GM12878 (cell line): ENCODE data around the gene ZMYM3. TPM values are rescaled to one million over a fixed set of nuclear protein-coding genes. Genes with fewer than 3 reads are reported as not detected.

Source experiments
- ATAC-seq: fragments of 200-7000 bp; cut with Tn5 transposase; 3 replicates; pipeline ENCODE4 v1.9.1; 2020; ENCODE audit warnings: mild to moderate bottlenecking, moderate library complexity
- BruUV-seq: library from RNA; stranded (reverse); fragments of 400-500 nt; replicated peaks from 2 replicates; lab custom pipeline; 2021; lab: Mats Ljungman, UMichigan
- CTCF ChIA-PET: fragments of 300-600 bp; sonication (Branson Sonifier 250); formaldehyde crosslinking; extraction: SDS; loops from one replicate; lab custom pipeline; 2021; ENCODE audit warnings: inconsistent platforms; lab: Yijun Ruan, JAX
- POLR2A ChIA-PET: fragments of 350-600 bp; formaldehyde crosslinking; extraction: SDS; loops from one replicate; lab custom pipeline; 2021; ENCODE audit warnings: inconsistent platforms; lab: Charles Lee
- RAD21 ChIA-PET: fragments of 300-600 bp; sonication (Branson Sonifier 250); formaldehyde crosslinking; loops from one replicate; lab custom pipeline; 2023; ENCODE audit warnings: antibody characterized with exemption; ENCODE audit not compliant: unreplicated experiment; lab: Charles Lee
- SMC1A ChIA-PET: fragments of 300-600 bp; sonication (Branson Sonifier 250); formaldehyde crosslinking; loops from one replicate; lab custom pipeline; 2023; ENCODE audit not compliant: unreplicated experiment, uncharacterized antibody; lab: Charles Lee
- DNase-seq: peaks from one replicate; pipeline ENCODE4 v3.0.0-alpha.2; 2011; ENCODE audit warnings: low read depth, low spot score
- FAIRE-seq: peaks from 3 replicates; lab custom pipeline; 2011; peaks lifted over from hg19 to GRCh38; lab: Jason Lieb, UNC
- H2AFZ ChIP-seq: 2 replicates; pipeline ENCODE4 v1.6.0; 2011; ENCODE audit warnings: low read depth, low read length, control low read depth; ENCODE audit not compliant: control insufficient read depth
- H3K27ac ChIP-seq: 2 replicates; pipeline ENCODE4 v1.5.1; 2011; ENCODE audit warnings: control low read depth; ENCODE audit not compliant: control insufficient read depth, insufficient read depth
- H3K27me3 ChIP-seq, 2 experiments: replicated peaks in 1 of 2; 2 replicates each; pipeline versions ENCODE4 v1.6.0 to v1.6.1; 2011; ENCODE audit warnings: low read length in 1 of 2; ENCODE audit not compliant: control insufficient read depth in 2 of 2, insufficient read depth in 2 of 2
- H3K36me3 ChIP-seq, 2 experiments: 2 replicates each; pipeline ENCODE4 v1.5.1; 2011; ENCODE audit warnings: low read length in 1 of 2; ENCODE audit not compliant: control insufficient read depth in 2 of 2, insufficient read depth in 2 of 2
- H3K4me1 ChIP-seq: 2 replicates; pipeline ENCODE4 v1.6.1; 2011; ENCODE audit warnings: mild to moderate bottlenecking, low read length, moderate library complexity, mixed read lengths; ENCODE audit not compliant: control insufficient read depth, insufficient read depth
- H3K4me2 ChIP-seq: 2 replicates; pipeline ENCODE4 v1.6.0; 2011; ENCODE audit warnings: control low read depth; ENCODE audit not compliant: control insufficient read depth, insufficient read depth
- H3K4me3 ChIP-seq: fragments of 200-600 bp; sonication (generic); 2 replicates; pipeline ENCODE4 v1.5.1; 2016
- H3K79me2 ChIP-seq: 2 replicates; pipeline ENCODE4 v1.6.0; 2011; ENCODE audit warnings: low read length; ENCODE audit not compliant: control insufficient read depth, insufficient read depth
- H3K9ac ChIP-seq: 2 replicates; pipeline ENCODE4 v1.8.0; 2011; ENCODE audit warnings: low read length, control low read depth, mixed read lengths; ENCODE audit not compliant: control insufficient read depth, insufficient read depth
- H3K9me3 ChIP-seq: replicated peaks from 3 replicates; pipeline ENCODE4 v1.5.1; 2011; ENCODE audit warnings: mild to moderate bottlenecking, low read length; ENCODE audit not compliant: control insufficient read depth, insufficient read depth
- H4K20me1 ChIP-seq: 2 replicates; pipeline ENCODE4 v1.6.0; 2011; ENCODE audit not compliant: control insufficient read depth, insufficient read depth
- BMI1 ChIP-seq: fragments of 450-650 bp; IDR thresholded peaks from 2 replicates; pipeline ENCODE4 v1.6.1; 2016; ENCODE audit warnings: mild to moderate bottlenecking, moderate library complexity, borderline replicate concordance
- CREB1 ChIP-seq: IDR thresholded peaks from 2 replicates; pipeline ENCODE4 v1.6.1; 2012; ENCODE audit warnings: low read depth, mild to moderate bottlenecking, inconsistent platforms
- NKRF ChIP-seq: fragments of 450-650 bp; conservative IDR thresholded peaks from 2 replicates; pipeline ENCODE4 v1.6.1; 2017; ENCODE audit warnings: mild to moderate bottlenecking, moderate library complexity
- TCF12 ChIP-seq: IDR thresholded peaks from 2 replicates; pipeline ENCODE4 v1.6.1; 2011; ENCODE audit warnings: low read depth, mild to moderate bottlenecking, low read length
- WRNIP1 ChIP-seq: IDR thresholded peaks from 2 replicates; pipeline ENCODE4 v1.6.1; 2011; ENCODE audit warnings: low read depth, low read length, improper control_type of control experiment, borderline replicate concordance
- ZNF592 ChIP-seq: fragments of 450-650 bp; IDR thresholded peaks from 2 replicates; pipeline ENCODE4 v1.6.1; 2017; ENCODE audit warnings: mild to moderate bottlenecking, moderate library complexity
- WGBS: methylation state at CpG from one replicate; pipeline ENCODE4 v1.1.6; 2016; ENCODE audit warnings: low lambda C conversion rate; ENCODE audit not compliant: insufficient replicate concordance, insufficient coverage; ENCODE audit errors: missing lambda C conversion rate; 5-methylcytosine and 5-hydroxymethylcytosine counted together
- in situ Hi-C: fragments of 300-500 bp; cut with MboI; formaldehyde crosslinking; loops from 9 replicates; pipeline ENCODE4 v1.14.3; 2018; ENCODE audit warnings: mixed read lengths
- intact Hi-C: fragments of 100-400 bp; cut with micrococcal nuclease; formaldehyde crosslinking; loops from one replicate; pipeline ENCODE4 v1.14.2; 2022; ENCODE audit not compliant: unreplicated experiment
- polyA plus RNA-seq, 11 experiments: library from polyadenylated mRNA; depleted of rRNA in 4 of 11; unstranded in 6 of 11; stranded (reverse) in 5 of 11; fragments of >200 nt; fragmentation: Nextera tagmentation in 4 of 11; fragmentation: Illumina TruSeq in 1 of 11; extraction: Ambion mirVana in 4 of 11; extraction: Trizol in 1 of 11; gene quantifications; 1 replicate in 1 of 11; 2 replicates in 10 of 11; pipeline versions ENCODE4 v1.2.1 to v1.2.3, GENCODE V29; 2011 to 2016; ENCODE audit warnings: inconsistent platforms in 2 of 11, missing spikeins in 2 of 11, low read depth in 1 of 11
- total RNA-seq, 4 experiments: library from RNA; depleted of rRNA in 3 of 4; stranded (reverse); fragments of >200 nt in 3 of 4; fragmentation: Illumina TruSeq in 1 of 4; extraction: Trizol in 1 of 4; gene quantifications; 2 replicates each; pipeline versions ENCODE4 v1.2.1 to v1.2.3, GENCODE V29; 2013 to 2021
- TF ChIP-seq, protein P1 (sequence below): IDR thresholded peaks from 2 replicates; pipeline ENCODE4 v1.6.1; 2012; ENCODE audit warnings: mild to moderate bottlenecking, low read depth, low read length
- TF ChIP-seq, protein P2 (sequence below), 3 experiments: IDR thresholded peaks in 2 of 3; conservative IDR thresholded peaks in 1 of 3; 2 replicates each; pipeline ENCODE4 v1.5.1; 2011; ENCODE audit warnings: low read depth in 3 of 3, low read length in 3 of 3, mild to moderate bottlenecking in 3 of 3, control low read depth in 2 of 3, moderate library complexity in 2 of 3, inconsistent platforms in 1 of 3, mixed read lengths in 1 of 3; ENCODE audit not compliant: control insufficient read depth in 2 of 3, insufficient read depth in 1 of 3; ENCODE audit errors: extremely low read depth in 1 of 3

The ZMYM3 gene
- total and polyA plus RNA-seq, 10 of the 15 experiments (the other 5 are each of a cell fraction or from before 2014, with no cell fraction given), result 2.3 to 28.1 (median 12.3) TPM

DNA sequence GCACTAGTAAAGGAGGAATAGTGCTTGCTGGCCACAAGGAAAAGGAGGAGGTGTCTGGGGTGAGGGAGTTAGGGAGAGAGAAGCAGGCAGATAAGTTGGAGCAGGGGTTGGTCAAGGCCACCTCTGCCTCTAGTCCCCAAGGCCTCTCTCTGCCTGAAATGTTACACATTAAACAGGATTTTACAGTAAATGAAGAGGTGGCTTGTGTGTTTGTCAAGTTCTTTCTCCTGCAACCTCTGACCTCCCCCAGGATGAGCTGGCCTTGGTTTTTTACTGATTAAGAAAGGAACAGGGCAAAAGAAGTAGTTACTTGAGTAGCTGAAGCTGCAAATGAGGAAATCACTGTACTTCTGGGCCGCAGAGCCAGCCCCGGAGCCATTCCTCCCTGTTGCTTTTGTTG lies 28.9 kb downstream of the ZMYM3 start (continued):
- TF ChIP-seq, protein P1, sequence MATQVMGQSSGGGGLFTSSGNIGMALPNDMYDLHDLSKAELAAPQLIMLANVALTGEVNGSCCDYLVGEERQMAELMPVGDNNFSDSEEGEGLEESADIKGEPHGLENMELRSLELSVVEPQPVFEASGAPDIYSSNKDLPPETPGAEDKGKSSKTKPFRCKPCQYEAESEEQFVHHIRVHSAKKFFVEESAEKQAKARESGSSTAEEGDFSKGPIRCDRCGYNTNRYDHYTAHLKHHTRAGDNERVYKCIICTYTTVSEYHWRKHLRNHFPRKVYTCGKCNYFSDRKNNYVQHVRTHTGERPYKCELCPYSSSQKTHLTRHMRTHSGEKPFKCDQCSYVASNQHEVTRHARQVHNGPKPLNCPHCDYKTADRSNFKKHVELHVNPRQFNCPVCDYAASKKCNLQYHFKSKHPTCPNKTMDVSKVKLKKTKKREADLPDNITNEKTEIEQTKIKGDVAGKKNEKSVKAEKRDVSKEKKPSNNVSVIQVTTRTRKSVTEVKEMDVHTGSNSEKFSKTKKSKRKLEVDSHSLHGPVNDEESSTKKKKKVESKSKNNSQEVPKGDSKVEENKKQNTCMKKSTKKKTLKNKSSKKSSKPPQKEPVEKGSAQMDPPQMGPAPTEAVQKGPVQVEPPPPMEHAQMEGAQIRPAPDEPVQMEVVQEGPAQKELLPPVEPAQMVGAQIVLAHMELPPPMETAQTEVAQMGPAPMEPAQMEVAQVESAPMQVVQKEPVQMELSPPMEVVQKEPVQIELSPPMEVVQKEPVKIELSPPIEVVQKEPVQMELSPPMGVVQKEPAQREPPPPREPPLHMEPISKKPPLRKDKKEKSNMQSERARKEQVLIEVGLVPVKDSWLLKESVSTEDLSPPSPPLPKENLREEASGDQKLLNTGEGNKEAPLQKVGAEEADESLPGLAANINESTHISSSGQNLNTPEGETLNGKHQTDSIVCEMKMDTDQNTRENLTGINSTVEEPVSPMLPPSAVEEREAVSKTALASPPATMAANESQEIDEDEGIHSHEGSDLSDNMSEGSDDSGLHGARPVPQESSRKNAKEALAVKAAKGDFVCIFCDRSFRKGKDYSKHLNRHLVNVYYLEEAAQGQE, result no peak
- TF ChIP-seq CREB1, result no peak
- no peak for TF ChIP-seq NKRF
- TF ChIP-seq BMI1, result no peak

DNA sequence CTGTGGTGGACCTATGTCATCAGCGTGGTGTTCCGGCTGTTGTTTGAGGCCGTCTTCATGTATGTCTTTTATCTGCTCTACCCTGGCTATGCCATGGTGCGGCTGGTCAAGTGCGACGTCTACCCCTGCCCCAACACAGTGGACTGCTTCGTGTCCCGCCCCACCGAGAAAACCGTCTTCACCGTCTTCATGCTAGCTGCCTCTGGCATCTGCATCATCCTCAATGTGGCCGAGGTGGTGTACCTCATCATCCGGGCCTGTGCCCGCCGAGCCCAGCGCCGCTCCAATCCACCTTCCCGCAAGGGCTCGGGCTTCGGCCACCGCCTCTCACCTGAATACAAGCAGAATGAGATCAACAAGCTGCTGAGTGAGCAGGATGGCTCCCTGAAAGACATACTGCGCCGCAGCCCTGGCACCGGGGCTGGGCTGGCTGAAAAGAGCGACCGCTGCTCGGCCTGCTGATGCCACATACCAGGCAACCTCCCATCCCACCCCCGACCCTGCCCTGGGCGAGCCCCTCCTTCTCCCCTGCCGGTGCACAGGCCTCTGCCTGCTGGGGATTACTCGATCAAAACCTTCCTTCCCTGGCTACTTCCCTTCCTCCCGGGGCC lies 29.7 kb downstream of the ZMYM3 start:
- Histone ChIP-seq H3K9ac (no peak overlapping the region), H2AFZ (no peak overlapping the region), H4K20me1 (no peaks in the 10 kb centered on the region), H3K27ac (no peak overlapping the region), H3K9me3 (no peaks in the 10 kb centered on the region), H3K4me3 (no peak overlapping the region), H3K4me2 (no peak overlapping the region), H3K27me3 (no peaks in the 10 kb centered on the region), H3K36me3 (no peaks in the 10 kb centered on the region), H3K4me1 (no peaks in the 10 kb centered on the region), H3K79me2 (no peaks in the 10 kb centered on the region)
- ATAC-seq, result no peak
- RAD21 ChIA-PET, result no interaction called here
- SMC1A ChIA-PET, result no interaction called here
- in situ Hi-C loops (no loop called here), intact Hi-C loops (no loop called here)
- DNase-seq, result no peak
- WGBS, result 52% methylated on average over 30 of the region's 32 CpGs
- POLR2A ChIA-PET, result no interaction called here
- no TSS peak for BruUV-seq
- TF ChIP-seq, protein P2, sequence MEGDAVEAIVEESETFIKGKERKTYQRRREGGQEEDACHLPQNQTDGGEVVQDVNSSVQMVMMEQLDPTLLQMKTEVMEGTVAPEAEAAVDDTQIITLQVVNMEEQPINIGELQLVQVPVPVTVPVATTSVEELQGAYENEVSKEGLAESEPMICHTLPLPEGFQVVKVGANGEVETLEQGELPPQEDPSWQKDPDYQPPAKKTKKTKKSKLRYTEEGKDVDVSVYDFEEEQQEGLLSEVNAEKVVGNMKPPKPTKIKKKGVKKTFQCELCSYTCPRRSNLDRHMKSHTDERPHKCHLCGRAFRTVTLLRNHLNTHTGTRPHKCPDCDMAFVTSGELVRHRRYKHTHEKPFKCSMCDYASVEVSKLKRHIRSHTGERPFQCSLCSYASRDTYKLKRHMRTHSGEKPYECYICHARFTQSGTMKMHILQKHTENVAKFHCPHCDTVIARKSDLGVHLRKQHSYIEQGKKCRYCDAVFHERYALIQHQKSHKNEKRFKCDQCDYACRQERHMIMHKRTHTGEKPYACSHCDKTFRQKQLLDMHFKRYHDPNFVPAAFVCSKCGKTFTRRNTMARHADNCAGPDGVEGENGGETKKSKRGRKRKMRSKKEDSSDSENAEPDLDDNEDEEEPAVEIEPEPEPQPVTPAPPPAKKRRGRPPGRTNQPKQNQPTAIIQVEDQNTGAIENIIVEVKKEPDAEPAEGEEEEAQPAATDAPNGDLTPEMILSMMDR (IDR thresholded peaks at IDR 0.05 in 2 of 3, conservative IDR thresholded peaks at IDR 0.05 in 1 of 3; ENCODE audit: control insufficient read depth in 2 of 3, extremely low read depth in 1 of 3, insufficient read depth in 1 of 3, low read depth in 3 of 3, low read length in 3 of 3), result no peak
- TF ChIP-seq ZNF592, result no peak
- TF ChIP-seq WRNIP1, result no peak
- no peak for TF ChIP-seq TCF12
- no peak for FAIRE-seq
- CTCF ChIA-PET, result no interaction called here
